NCI-H2171 treated with DMSO at 0.1 percent for 48 hours (cell line): Measurements from ENCODE around the gene FAM193A.
"Not testable (repeated sequence)": the region's sequence is repeated elsewhere in the genome, so short reads cannot be mapped to it uniquely, and the experiment has no call there.

Experiments
- DNase-seq: peaks from one replicate; lab custom pipeline; 2025; lab: John Stamatoyannopoulos, UW

FAM193A gene

DNA sequence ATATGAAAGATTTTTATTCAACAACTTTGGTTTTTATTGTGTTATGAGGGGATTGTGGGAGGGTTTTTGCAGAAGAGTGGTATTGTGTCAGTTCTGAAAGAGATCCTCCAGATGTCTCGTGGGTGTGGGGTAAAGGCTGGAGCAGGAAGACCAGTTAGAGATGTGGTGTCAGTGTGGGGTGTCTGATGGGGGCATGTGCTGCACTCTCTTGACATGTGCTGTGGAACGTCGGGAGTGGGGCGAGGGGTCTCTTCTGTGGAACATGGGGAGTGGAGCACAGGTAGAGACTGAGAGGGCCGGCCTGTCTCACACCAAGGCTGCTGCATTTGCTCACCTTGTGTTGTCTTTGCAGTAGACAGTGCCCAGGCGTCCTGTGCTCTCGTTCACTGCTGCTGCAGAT lies 37.6 kb downstream of the FAM193A start:
- DNase-seq: no peak

DNA sequence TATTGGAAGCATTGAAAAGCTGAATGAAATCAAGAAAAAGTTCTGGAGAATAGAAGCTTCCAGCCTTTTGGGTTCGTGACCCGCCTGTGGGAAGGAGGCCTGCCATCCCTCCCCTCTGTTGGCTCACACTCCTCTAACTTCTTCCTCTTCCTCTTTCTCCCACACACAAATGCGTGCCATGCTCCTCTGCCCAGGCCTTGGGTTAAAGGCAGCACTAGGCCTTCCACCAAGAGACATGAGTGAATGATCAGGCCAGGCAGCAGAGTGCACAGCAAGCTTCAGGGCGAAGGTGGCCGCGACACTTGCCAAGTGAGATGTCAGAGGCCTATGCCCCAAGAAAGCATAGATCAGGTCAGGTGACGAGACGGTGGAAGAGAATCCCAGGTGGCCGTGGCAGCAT lies 38.4 kb downstream of the FAM193A start:
- DNase-seq: no peak

DNA sequence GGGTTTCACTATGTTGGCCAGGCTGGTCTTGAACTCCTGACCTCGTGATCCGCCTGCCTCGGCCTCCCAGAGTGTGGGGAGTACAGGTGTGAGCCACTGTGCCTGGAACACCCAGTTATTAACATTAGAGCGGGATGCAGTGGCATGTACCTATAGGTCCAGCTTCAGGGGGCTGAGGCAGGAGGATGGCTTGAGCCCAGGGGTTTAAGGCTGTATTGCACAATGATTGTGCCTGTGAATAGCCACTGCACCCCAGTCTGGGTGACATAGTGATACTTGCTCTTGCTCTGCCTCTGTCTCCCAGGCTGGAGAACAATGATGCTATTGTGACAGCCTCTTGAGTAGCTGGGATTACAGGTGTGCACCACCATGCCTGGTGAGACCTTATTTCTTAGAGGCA lies 39.8 kb downstream of the FAM193A start:
- no peak for DNase-seq

DNA sequence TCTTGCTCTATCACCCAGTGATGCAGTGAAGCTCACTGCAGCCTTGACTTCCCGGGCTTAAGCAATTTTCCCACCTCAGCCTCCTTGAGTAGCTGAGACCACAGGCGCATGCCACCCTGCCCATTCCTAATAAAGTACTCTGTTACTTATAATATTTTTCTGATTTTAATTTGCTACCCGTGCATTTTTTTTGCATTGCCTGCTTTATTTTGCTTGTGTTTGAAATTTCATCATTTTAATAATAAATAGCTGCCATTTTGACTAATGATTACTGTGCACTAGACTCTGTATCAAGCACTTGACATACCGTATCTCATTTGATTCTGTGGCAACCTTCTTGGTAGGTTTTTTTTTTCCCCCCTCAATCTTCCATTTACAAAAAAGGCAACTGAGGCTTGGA lies 41.7 kb downstream of the FAM193A start:
- DNase-seq: no peak

DNA sequence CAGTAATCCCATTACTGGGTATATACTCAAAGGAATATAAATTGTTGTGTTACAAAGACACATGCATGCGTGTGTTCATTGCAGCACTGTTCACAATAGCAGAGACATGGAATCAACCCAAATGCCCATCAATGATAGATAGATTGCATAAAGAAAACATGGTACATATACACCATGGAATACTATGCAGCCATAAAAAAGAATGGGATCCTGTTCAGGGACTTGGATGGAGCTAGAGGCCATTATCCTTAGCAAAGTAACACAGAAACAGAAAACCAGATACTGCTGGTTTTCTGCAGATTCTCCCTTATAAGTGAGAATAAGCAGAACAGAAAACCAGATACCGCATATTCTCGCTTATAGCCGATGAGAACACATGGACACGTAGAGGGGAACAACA lies 43.5 kb downstream of the FAM193A start:
- no peak for DNase-seq

DNA sequence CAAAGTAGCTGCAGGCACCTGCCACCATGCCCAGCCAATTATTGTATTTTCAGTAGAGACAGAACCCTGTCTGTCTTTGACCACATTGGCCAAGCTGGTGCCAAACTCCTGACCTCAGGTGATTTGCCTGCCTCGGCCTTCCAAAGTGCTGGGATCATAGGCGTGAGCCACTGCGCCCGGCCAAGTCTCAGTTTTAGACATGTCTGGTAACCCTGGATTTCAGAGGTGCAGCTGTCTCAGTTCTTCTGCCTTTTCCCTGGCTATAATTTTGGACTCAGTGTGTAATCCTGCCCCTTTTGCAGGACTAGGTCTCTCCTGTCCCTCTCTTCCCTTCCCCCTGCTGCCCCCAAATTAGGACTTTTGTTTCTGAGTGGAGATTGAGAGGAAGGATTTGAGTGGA lies 46.6 kb downstream of the FAM193A start:
- no peak for DNase-seq

DNA sequence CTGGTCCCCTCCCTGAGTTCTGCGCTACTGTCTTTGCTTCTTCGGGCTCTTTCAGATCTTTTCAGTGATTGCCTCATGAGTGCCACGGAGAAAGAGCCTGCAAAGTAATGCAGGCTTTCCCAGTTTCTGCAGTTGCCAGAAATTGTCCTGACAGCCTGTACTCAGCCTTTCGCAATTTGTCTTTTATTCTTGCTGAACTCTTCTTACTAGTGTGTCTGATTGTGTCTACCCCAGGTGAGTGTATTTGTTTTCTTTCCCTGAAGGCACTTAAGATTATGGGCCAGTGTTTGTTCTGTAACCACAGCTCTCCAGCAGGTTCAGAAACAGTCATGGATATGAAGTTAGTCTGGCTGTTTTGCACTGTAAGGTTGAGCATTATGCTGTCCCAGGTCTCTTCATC lies 47.1 kb downstream of the FAM193A start:
- no peak for DNase-seq

DNA sequence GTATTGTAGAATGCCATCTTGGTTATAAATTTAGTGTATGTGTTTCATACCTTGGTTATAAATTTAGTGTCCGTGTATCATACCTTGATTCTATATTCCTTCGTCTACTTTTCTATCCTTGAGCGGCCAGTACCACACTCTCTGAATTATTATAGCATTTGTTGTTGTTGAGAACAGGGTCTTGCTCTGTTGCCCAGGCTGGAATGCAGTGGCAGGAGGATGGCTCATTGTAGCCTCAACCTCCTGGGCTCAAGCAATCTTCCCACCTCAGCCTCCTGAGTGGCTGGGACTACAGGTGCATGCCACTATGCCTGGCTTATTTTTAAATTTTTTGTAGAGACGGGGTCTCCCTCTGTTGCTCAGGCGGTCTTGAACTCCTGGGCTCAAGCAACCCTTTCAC lies 50.1 kb downstream of the FAM193A start:
- no peak for DNase-seq

DNA sequence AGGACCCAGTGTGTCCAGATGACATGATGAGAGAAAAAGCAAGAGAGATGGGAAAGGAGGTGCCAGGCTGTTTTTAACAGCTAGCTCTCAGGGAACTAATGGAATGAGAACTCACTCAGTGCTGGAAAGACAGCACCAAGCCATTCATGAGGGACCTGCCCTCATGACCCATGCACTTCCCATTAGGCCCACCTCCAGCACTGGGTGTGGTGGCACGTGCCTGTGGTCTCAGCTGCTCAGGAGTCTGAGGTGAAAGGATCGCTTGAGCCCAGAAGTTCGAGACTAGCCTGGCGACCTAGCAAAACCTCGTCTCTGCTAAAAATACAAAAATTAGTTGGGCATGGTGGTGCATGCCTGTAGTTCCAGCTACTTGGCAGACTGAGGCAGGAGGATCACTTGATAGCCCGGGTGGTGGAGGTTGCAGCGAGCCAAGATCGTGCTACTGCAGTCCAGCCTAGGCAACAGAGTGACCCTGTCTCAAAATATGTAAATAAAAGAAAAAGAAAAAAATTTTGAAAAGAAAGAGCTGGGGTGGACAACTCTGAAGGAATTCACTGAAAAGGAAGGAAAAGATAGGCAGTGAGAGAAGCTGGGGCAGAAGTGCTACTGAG lies 50.9 kb downstream of the FAM193A start:
- DNase-seq: no peak

DNA sequence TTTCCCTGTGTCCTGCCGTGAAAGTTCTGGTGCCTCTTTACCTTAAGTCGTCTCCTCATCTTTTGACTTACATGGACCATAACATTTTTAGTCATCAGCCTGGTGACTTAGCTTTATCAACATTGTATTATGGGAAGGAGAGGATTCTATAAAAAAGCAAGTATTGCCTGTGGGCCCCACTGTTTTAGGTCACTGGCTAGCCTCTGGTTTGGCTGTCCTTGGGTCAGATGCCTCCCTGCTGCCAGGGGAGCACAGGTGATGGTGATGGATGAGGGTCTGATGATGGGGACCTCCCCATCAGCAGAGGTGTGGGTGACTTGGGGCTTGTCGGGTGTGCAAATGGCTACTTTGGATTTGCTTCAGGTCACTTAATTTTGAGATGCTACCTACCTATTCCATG lies 51.8 kb downstream of the FAM193A start:
- no peak for DNase-seq

DNA sequence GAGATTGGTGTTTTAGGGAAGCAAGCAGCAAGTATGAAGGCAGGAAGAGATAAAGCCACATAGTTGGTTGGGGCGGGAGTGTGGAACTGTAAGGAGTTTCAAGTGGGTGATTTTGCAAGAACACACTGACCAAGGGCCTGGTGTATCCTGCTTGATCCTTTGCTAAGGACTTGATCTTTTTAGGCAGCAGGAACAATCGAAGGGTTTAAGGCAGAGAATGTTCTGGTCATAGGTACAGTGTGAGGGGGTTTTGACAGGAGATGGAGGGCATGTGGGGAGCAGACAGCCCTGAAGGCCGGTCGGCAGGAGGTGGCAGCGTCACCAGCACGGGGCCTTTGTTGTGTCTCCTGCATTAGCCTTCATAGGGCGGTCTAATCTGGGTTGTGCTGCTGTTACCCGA lies 54.7 kb downstream of the FAM193A start:
- no peak for DNase-seq

DNA sequence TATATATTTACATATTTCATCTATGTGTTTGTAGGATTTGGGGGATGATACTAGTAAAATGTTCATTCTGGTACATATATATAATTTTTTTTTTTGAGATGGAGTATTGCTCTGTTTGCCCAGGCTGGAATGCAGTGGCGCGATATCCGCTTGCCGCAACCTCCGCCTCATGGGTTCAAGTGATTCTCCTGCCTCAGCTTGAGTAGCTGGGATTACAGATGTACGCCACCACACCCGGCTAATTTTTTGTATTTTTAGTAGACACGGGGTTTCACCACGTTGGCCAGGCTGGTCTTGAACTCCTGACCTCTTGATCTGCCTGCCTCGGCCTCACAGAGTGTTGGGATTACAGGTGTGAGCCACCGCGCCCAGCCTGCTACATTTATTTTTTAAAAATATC lies 55.6 kb downstream of the FAM193A start:
- DNase-seq: not testable (repeated sequence)

DNA sequence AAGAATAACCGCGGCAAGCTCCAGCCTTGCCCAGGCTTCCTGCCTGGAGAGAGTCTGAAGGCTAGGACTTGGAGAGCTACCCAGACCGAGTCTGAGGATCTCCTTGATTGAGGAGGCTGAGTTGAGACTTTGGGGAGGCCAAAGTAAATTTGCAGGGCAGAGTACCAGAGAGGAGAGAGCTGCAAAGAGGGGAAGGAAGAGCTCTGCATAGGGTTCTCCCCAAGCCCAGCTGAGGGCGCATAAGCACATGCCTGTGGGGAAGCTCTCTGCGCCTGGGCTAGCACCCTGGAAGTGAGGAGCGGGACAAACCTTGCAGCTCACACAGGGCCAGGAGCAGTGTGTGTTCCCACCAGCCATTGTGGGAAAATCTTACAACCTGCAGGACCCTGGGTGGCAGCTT lies 56.1 kb downstream of the FAM193A start:
- DNase-seq: no peak

DNA sequence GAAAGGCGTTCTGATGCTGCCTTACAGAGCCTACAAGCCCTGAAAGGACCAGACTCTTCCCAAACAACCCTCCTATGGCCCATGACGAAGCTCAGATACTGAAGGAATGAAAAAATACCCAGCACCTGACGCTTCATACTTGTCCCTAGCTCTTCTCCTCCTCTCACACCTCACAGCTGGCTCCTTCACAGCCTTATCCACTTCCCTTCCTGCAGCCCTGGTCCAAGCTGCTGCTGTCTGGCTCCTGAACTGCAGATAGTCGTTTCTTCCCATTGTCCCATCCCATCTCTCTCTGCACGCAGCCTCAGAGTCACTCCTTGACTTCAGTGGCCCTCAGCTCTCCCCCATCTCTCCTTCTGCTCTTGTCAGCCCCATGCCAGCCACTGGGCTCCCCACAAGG lies 56.6 kb downstream of the FAM193A start:
- DNase-seq: no peak

DNA sequence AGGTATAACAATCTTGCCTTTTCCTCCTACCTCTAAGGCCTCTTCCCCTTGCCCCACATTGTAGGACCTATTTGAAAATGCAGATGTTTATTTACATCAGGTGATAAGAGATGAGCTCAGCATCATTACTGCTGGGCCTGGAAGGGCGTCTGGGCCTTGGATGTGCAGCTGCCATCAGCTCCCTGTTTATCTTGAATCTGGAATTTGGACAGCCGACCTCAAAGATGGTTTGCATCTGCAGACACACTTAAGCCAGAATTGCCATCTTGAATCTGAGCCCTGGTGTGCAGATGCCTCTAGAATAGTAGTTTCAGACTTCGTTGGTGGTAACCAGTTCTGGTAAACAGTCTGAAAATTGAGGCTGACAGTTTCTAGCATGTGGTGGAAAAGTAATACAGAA lies 59.0 kb downstream of the FAM193A start:
- DNase-seq: no peak

DNA sequence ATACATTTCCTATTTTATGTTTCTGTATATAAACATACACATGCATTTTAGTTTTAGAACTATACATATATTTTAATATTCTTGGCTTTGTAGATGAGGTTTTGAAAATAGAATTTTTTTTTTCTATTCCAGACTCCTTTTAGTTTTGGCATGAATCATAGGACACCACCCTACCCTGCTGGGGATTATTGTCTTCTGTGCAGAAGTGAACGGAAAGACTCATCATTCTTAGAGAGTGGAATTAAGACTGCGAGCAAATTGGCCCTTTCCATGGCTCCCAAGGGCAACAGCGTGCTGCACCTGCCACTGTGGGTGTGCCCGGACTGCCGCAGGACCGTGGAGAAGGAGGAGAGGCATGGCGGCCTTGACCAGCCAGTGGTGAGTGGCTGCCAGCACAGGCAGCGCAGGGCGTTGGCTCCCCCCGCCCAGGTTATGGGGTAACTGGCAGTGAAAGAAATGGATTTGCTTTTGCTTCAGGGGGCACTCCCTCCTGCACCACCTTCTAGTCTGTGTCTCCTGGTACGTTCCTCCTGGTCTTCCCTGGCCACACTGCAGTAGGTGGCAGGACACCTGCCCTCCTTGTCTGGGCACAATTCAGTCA lies 59.6 kb downstream of the FAM193A start:
- no peak for DNase-seq

DNA sequence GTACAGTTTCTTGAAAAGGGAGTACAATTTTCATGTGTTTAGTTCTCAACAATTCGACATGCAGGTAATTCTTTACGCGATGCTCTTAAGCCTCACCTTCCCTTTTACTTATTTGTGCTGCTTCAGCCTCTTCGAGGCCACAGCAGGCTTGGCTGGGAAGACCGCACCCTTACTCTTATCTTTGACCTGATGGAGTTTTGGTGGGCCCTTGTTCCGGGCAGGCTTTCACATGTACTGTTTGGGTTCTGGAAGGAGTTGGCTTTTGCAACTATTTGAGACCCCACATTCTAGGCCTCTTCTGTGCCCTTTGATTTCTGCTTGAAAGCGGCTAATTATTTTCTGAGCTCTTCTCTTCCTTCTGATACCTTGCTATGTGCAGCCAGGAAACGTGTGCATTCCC lies 60.2 kb downstream of the FAM193A start:
- no peak for DNase-seq

DNA sequence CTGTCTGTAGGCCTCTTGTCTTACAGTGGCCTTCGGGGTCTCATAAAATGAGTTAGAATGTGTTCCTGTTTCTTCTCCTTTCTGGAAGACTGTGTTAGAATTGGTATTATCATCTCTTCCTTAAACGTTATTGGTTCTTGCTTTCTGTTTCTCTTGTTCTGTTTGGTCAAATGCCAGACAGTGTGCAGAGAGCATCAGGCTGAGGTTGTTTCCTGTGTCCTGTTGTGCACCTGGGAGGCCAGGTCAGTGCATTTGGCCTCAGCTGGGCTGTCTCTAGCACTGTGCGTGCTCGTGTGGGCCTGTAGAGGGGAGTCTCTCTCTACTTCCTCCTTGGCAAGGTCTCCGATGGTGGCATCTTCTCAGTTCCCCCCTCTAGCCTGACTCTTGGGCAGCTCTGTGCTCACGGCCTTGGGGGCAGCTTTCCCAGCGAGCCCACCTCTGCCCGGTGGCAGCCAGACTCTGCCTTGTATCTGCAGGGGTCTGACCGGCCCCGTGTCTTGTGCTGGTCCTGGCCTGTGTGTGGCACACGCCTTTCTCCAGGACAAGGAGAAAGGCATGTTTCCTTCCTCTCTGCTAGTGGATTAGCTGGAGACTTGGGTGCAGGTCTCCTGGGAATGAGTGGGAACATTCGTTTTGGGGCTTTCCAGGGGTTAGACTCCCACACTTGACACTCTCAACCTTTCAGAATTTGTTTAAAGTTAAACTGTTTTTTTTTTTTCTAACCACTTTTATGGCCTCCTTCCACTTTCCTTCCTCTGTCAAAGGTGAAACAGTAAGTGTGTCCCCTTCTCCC lies 62.3 kb downstream of the FAM193A start:
- DNase-seq: no peak

DNA sequence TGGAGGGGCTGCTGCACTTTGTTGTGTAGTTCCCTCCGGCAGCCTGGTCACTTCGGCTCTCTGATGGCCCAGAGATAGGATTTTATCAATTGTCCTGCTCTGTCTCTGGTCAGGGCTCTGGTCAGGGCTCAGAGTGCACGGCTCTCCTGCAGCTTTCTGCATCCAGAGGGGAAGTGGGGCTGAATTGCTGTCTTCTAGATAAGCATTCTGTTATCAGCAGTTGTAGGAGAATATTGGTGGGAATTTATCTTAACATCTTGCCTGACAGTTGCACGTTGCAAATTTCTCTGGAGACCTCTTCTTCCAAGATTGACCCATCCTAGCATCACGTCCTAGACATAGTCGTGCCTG lies 62.8 kb downstream of the FAM193A start:
- DNase-seq: no peak

DNA sequence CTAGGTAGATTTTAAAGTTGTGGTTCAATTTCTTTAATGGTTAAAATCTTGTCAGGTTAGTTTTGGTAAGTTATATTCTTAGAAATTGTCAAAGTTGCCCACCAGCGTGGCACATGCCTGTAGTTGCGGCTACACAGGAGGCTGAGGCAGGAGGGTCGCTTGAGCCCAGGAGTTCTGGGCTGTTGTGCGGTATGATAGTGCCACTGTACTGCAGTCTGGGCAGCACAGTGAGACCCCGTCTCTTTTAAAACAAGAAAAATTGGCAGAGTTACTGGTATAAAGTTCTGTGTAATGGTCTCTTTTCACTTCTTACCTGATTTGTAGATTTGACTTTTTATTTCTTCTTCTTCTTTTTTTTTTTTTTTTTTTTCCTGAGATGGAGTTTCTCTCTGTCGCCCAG lies 64.4 kb downstream of the FAM193A start:
- DNase-seq: no peak

DNA sequence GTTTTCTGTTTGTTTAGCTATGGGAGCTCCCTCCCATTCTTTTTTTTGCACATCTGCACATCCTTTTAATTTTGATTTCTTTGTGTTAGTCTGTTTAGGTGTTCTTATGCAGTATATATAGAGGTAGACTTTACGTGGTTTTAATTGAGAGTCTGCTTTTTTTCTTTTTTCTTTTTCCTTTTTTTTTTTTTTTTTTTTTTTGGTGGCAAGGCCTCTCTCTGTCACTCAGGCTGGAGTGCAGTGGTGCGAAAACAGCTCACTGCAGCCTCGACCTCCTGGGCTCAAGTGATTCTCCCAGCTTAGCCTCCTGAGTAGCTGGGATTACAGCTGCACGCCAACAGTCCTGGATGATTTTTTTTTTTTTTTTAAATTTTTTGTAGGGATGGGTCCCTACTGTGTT lies 68.2 kb downstream of the FAM193A start:
- peak; percentile 33 for DNase-seq

DNA sequence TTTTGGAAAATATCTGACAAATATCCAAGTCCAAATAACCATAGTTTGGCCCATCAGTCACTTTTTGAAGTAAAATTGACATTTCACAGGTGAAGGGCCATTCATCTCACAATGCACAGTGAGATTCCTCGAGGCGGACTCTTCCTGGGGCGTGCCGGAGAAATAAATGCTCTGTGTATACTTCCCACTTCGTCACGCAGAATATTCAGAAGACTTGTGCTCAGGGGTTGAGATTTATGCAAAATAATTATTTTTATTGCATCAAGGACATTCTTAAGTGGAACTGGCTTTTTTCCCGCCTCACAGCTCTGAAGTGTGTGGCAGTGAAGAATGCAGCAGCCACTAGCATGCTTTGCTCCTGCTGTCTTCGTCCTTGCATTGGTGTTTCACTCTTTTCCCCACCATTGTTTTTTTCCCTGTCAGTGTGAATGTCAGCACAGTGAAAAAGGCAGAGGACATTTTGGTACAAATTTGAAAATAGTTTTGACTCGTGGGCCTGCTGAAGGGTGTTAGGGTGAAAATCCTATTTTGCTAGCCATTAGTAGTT lies 70.6 kb downstream of the FAM193A start:
- no peak for DNase-seq

DNA sequence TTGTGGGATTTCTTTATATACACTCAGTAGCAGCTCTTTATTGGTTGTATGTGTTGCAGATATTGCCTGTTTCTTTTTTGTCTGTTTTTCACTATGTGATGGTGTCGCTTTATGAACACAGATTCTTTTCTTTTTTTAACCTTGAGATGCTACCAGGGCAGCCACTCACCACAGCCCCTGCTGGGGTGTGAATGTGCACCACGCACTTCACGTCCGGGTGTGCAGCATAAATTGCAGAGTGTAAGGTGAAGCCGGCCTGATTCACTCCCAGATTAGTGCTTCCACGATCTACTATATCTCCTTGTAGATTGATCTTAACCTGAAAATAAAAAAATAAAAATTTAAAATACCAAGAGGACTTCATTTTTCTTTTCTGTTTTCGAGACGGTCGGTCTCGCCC lies 71.4 kb downstream of the FAM193A start:
- no peak for DNase-seq
